ENCODE measurements around the gene PDCD10. TPM values are rescaled to one million over a fixed set of nuclear protein-coding genes. Genes with fewer than 3 reads are reported as not detected.

Gene PDCD10
- total RNA-seq, 1 donor from 2014 or later: 34.6 TPM

DNA sequence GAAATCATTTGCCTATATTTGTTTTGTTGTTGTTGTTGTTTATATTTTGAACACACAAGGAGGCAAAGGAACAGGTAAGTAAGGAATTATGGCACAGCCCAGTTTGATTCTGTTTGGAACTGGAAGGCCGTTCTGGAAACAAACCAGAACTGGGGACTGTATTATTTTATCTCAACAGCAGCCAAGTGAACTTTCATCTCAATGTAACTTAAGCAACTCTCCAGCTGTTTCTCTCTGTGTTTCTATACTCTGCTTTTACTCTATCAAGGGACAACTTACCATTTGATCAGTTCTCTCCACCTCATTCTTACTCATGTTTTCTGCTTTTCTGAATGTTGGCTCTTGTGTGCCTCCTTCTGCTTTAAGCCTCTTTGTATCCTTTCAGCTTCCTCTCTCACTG is 65.0 kb downstream of the PDCD10 start:
- H3K27ac Mint-ChIP-seq (ENCODE audit: unreplicated experiment): no peak overlapping the region
- H3K4me1 Mint-ChIP-seq: peaks cover 11% of the 10 kb centered on the region
- peaks cover 8% of the 10 kb centered on the region for H3K9me3 Mint-ChIP-seq
- DNase-seq (ENCODE audit: low read depth, low spot score): no peak
- no peak overlapping the region for H3K4me3 Mint-ChIP-seq
- no peaks in the 10 kb centered on the region for H3K27me3 Mint-ChIP-seq (ENCODE audit: low read depth)
- peaks cover 20% of the 10 kb centered on the region for H3K36me3 Mint-ChIP-seq (ENCODE audit: low read depth)
- TF ChIP-seq, protein P1, sequence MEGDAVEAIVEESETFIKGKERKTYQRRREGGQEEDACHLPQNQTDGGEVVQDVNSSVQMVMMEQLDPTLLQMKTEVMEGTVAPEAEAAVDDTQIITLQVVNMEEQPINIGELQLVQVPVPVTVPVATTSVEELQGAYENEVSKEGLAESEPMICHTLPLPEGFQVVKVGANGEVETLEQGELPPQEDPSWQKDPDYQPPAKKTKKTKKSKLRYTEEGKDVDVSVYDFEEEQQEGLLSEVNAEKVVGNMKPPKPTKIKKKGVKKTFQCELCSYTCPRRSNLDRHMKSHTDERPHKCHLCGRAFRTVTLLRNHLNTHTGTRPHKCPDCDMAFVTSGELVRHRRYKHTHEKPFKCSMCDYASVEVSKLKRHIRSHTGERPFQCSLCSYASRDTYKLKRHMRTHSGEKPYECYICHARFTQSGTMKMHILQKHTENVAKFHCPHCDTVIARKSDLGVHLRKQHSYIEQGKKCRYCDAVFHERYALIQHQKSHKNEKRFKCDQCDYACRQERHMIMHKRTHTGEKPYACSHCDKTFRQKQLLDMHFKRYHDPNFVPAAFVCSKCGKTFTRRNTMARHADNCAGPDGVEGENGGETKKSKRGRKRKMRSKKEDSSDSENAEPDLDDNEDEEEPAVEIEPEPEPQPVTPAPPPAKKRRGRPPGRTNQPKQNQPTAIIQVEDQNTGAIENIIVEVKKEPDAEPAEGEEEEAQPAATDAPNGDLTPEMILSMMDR (conservative IDR thresholded peaks at IDR 0.05): no peak

DNA sequence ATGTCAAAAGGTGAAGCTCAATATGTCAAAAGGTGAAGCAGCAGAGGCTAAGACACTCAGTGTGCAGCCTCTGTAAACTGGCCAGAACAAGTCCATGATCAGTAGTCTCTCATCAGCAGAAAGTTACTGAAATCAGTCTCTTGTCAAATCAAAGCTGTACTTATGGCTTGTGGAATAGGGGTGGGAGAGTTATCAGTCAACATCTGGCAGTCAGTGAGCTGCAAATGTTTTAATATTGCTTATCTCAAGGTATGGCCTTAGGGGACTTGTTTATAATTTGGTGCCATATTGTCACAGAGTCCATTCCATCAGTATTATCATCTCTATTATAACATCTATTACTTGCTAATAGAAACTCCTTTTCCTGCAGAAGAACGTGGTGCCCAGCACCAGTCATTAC is 66.0 kb downstream of the PDCD10 start:
- H3K36me3 Mint-ChIP-seq (ENCODE audit: low read depth): peaks cover 15% of the 10 kb centered on the region
- peaks cover 11% of the 10 kb centered on the region for H3K4me1 Mint-ChIP-seq
- H3K27ac Mint-ChIP-seq (ENCODE audit: unreplicated experiment): no peak overlapping the region
- no peak overlapping the region for H3K4me3 Mint-ChIP-seq
- TF ChIP-seq, protein P1 (conservative IDR thresholded peaks at IDR 0.05): no peak
- peaks cover 8% of the 10 kb centered on the region for H3K9me3 Mint-ChIP-seq
- DNase-seq (ENCODE audit: low read depth, low spot score): no peak
- H3K27me3 Mint-ChIP-seq (ENCODE audit: low read depth): no peaks in the 10 kb centered on the region

DNA sequence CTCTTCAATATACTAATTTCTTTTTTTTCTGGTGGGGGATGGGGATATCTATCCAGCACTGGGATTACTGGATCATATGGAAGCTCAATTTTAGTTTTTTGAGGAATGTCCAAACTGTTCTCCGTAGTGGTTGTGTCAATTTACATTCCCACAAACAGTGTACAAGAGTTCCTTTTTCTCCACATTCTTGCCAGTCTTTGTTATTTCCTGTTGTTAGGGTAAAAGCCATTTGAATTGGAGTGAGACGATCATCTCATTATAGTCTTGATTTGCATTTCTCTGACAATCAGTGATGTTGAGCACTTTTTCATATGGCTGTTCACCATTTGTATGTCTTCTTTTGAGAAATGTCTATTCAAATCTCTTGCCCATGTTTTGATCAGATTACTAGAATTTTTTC is 68.1 kb downstream of the PDCD10 start:
- Mint-ChIP-seq H3K27me3 (ENCODE audit: low read depth) (no peaks in the 10 kb centered on the region), H3K36me3 (ENCODE audit: low read depth) (peaks cover 5% of the 10 kb centered on the region), H3K4me3 (peak overlapping the region; percentile 39), H3K4me1 (peaks cover 14% of the 10 kb centered on the region), H3K9me3 (peaks cover 5% of the 10 kb centered on the region), H3K27ac (ENCODE audit: unreplicated experiment) (peak overlapping the region; percentile 39)
- no peak for DNase-seq (ENCODE audit: low read depth, low spot score)
- TF ChIP-seq, protein P1 (conservative IDR thresholded peaks at IDR 0.05): no peak

DNA sequence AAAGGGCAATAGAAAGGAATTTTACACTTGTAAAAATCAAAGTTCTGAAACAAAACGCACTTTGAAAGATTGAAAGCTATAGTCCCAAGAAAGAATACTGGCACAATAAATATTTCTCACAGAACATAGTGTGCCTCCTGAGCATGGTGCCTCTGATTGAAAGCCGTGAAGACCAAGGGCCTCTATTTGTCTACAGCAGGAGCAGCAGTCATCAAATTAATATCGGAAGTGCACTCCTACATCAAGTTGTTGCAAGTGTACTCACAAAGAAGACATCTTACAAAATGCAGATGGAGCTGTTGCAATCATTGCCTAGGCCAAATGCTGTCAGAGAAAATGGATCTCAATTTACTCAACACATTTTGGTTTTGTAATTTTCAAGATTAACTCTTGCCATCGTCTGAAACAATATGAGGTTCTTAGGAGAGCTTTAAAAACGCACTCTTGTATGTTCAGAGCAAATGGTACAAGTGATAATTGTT is 71.7 kb downstream of the PDCD10 start:
- peaks cover 5% of the 10 kb centered on the region for H3K9me3 Mint-ChIP-seq
- no peak for DNase-seq (ENCODE audit: low read depth, low spot score)
- peak overlapping the region; percentile 32 for H3K27ac Mint-ChIP-seq (ENCODE audit: unreplicated experiment)
- no peak overlapping the region for H3K4me3 Mint-ChIP-seq
- no peaks in the 10 kb centered on the region for H3K27me3 Mint-ChIP-seq (ENCODE audit: low read depth)
- peaks cover 5% of the 10 kb centered on the region for H3K36me3 Mint-ChIP-seq (ENCODE audit: low read depth)
- H3K4me1 Mint-ChIP-seq: peaks cover 16% of the 10 kb centered on the region
- TF ChIP-seq, protein P1 (conservative IDR thresholded peaks at IDR 0.05): no peak

DNA sequence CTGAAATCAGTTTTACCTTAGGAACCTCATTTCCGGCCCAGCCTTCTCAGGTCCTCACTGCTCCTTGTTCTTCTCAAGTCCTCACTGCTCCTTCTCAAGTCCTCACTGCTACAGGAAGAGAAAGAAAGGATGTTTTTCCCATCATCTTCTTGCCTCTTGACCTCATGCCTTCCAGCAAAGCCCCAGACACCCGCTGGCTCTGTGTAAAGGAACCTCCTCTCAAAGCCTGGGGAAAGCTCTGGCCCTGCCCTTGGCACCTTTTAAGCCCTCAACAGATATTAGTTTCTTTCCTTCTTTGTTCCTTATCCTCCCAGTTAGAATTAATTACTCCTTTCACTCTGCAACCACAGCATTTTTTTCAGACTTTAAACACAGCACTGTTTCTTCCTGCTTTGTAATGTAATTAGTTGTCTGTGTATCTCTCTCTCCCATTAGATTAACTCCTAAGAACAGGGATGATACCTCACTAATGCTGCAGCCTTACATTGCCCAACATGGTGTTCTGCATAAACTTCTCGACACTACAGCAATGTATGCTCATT is 76.9 kb downstream of the PDCD10 start:
- H3K27ac Mint-ChIP-seq (ENCODE audit: unreplicated experiment): peak overlapping the region; percentile 0
- no peak overlapping the region for H3K4me3 Mint-ChIP-seq
- DNase-seq (ENCODE audit: low read depth, low spot score): no peak

More for the DNA sequence above, 76.9 kb downstream of the PDCD10 start:
- Mint-ChIP-seq H3K9me3 (no peaks in the 10 kb centered on the region), H3K36me3 (ENCODE audit: low read depth) (no peaks in the 10 kb centered on the region), H3K27me3 (ENCODE audit: low read depth) (no peaks in the 10 kb centered on the region), H3K4me1 (peaks cover 20% of the 10 kb centered on the region)
- TF ChIP-seq, protein P1 (conservative IDR thresholded peaks at IDR 0.05): no peak
